HCT116 (cell line): ENCODE measurements around the gene PCSK6. TPM values are rescaled to one million over a fixed set of nuclear protein-coding genes. Genes with fewer than 3 reads are reported as not detected.

ENCODE experiments used
- ATAC-seq: fragments of 200-7000 bp; cut with Tn5 transposase; 2 replicates; pipeline ENCODE4 v1.9.1; 2020; ENCODE audit warnings: mild to moderate bottlenecking, moderate library complexity
- BruUV-seq: library from RNA; stranded (reverse); fragments of 400-500 nt; replicated peaks from 2 replicates; lab custom pipeline; 2021; lab: Mats Ljungman, UMichigan
- CTCF ChIA-PET: fragments of 300-600 bp; sonication (Branson Sonifier 250); formaldehyde crosslinking; loops from one replicate; lab custom pipeline; 2021; ENCODE audit warnings: antibody characterized with exemption; lab: Charles Lee
- POLR2A ChIA-PET: fragments of 300-600, 350-600 bp; sonication (Branson Sonifier 250); formaldehyde crosslinking; loops from one replicate; lab custom pipeline; 2021; ENCODE audit warnings: antibody characterized with exemption; lab: Charles Lee
- RAD21 ChIA-PET, 2 experiments: fragments of 300-600 bp; sonication (Branson Sonifier 250); formaldehyde crosslinking; loops; one replicate each; lab custom pipeline; 2023; ENCODE audit warnings: low total read pairs in 2 of 2; ENCODE audit not compliant: uncharacterized antibody in 2 of 2, unreplicated experiment in 2 of 2, low non-redundant PET in 1 of 2; lab: Charles Lee
- DNase-seq: peaks from one replicate; pipeline ENCODE4 v3.0.0-alpha.2; 2010; ENCODE audit warnings: low read depth, low spot score
- H2AFZ ChIP-seq: fragments of 200-600 bp; shearing (Covaris generic), sonication (generic); 2 replicates; pipeline ENCODE4 v1.6.1; 2017; ENCODE audit warnings: low read depth, mixed run types, mixed read lengths, antibody characterized with exemption, low read length; ENCODE audit not compliant: poor library complexity, severe bottlenecking
- H3K27ac ChIP-seq: 2 replicates; pipeline ENCODE4 v1.5.1; 2012; ENCODE audit warnings: low read depth, low read length
- H3K27me3 ChIP-seq: fragments of 200-600 bp; sonication (generic); 2 replicates; pipeline ENCODE4 v1.6.1; 2016; ENCODE audit warnings: mixed run types, low read length, mixed read lengths; ENCODE audit not compliant: insufficient read depth
- H3K36me3 ChIP-seq, 2 experiments: fragments of 200-500 bp in 1 of 2; fragments of 200-600 bp in 1 of 2; sonication (Bioruptor generic) in 1 of 2; sonication (generic) in 1 of 2; 2 replicates each; pipeline versions ENCODE4 v1.5.1 to v1.6.1; 2014 to 2016; ENCODE audit warnings: low read length in 2 of 2, inconsistent platforms in 1 of 2, mixed read lengths in 1 of 2, mixed run types in 1 of 2; ENCODE audit not compliant: insufficient read depth in 2 of 2, control insufficient read depth in 1 of 2
- H3K4me1 ChIP-seq, 2 experiments: fragments of 200-600 bp in 1 of 2; sonication (generic) in 1 of 2; 2 replicates each; pipeline versions ENCODE4 v1.5.1 to v1.6.1; 2012 to 2017; ENCODE audit warnings: low read length in 2 of 2, inconsistent platforms in 1 of 2, mild to moderate bottlenecking in 1 of 2, mixed read lengths in 1 of 2, mixed run types in 1 of 2, moderate library complexity in 1 of 2; ENCODE audit not compliant: insufficient read depth in 2 of 2, control insufficient read depth in 1 of 2
- H3K4me2 ChIP-seq: fragments of 200-600 bp; sonication (generic); 2 replicates; pipeline ENCODE4 v1.6.1; 2017; ENCODE audit warnings: mixed run types, low read length, mixed read lengths
- H3K4me3 ChIP-seq, 2 experiments: fragments of 200-600 bp in 1 of 2; sonication (generic) in 1 of 2; replicated peaks in 1 of 2; 2 replicates each; pipeline ENCODE4 v1.5.1; 2011 to 2016; ENCODE audit warnings: low read length in 2 of 2, control low read depth in 1 of 2, low read depth in 1 of 2, mild to moderate bottlenecking in 1 of 2, mixed read lengths in 1 of 2, mixed run types in 1 of 2
- H3K79me2 ChIP-seq: fragments of 200-600 bp; sonication (generic); 2 replicates; pipeline ENCODE4 v1.6.1; 2017; ENCODE audit warnings: mild to moderate bottlenecking, mixed run types, low read length, moderate library complexity, mixed read lengths; ENCODE audit not compliant: insufficient read depth
- H3K9ac ChIP-seq: fragments of 200-600 bp; sonication (generic); 2 replicates; pipeline ENCODE4 v1.6.1; 2016; ENCODE audit warnings: low read length, mixed read lengths
- H3K9me2 ChIP-seq: fragments of 200-600 bp; sonication (generic), shearing (Covaris generic); 2 replicates; pipeline ENCODE4 v1.6.1; 2017; ENCODE audit warnings: mixed run types, mild to moderate bottlenecking, moderate library complexity; ENCODE audit not compliant: insufficient read depth
- H3K9me3 ChIP-seq, 2 experiments: fragments of 200-500 bp in 1 of 2; fragments of 200-600 bp in 1 of 2; sonication (Bioruptor generic) in 1 of 2; sonication (generic) in 1 of 2; 2 replicates each; pipeline ENCODE4 v1.6.1; 2014 to 2017; ENCODE audit warnings: low read length in 2 of 2, mixed read lengths in 2 of 2, inconsistent platforms in 1 of 2, low read depth in 1 of 2, mild to moderate bottlenecking in 1 of 2, mixed run types in 1 of 2, moderate library complexity in 1 of 2; ENCODE audit not compliant: control insufficient read depth in 1 of 2, insufficient read depth in 1 of 2
- H4K20me1 ChIP-seq: fragments of 200-600 bp; sonication (generic), shearing (Covaris generic); 2 replicates; pipeline ENCODE4 v1.6.1; 2017; ENCODE audit warnings: mixed run types, mild to moderate bottlenecking, moderate library complexity; ENCODE audit not compliant: insufficient read depth
- CBX3 ChIP-seq: IDR thresholded peaks from 2 replicates; pipeline ENCODE4 v1.6.1; 2012; ENCODE audit warnings: low read depth
- ELF1 ChIP-seq: IDR thresholded peaks from 2 replicates; pipeline ENCODE4 v1.6.1; 2012; ENCODE audit warnings: low read depth, borderline replicate concordance
- EZH2 ChIP-seq: fragments of 200-600 bp; sonication (generic); IDR thresholded peaks from 2 replicates; pipeline ENCODE4 v1.6.1; 2017; ENCODE audit warnings: antibody characterized with exemption, mixed run types
- EZH2phosphoT487 ChIP-seq: fragments of 200-600 bp; IDR thresholded peaks from 2 replicates; pipeline ENCODE4 v1.6.1; 2018; ENCODE audit warnings: antibody characterized with exemption, borderline replicate concordance
- POLR2A ChIP-seq: IDR thresholded peaks from 2 replicates; pipeline ENCODE4 v1.7.0; 2011; ENCODE audit warnings: borderline replicate concordance; ENCODE audit not compliant: insufficient read depth, insufficient read length; ENCODE audit errors: extremely low read depth
- REST ChIP-seq: IDR thresholded peaks from 2 replicates; pipeline ENCODE4 v1.6.1; 2012; ENCODE audit warnings: low read depth
- SIN3A ChIP-seq: IDR thresholded peaks from 2 replicates; pipeline ENCODE4 v1.6.1; 2012; ENCODE audit warnings: low read depth
- SP1 ChIP-seq: IDR thresholded peaks from 2 replicates; pipeline ENCODE4 v1.6.1; 2012; ENCODE audit warnings: low read depth
- SRF ChIP-seq: IDR thresholded peaks from 2 replicates; pipeline ENCODE4 v1.6.1; 2012; ENCODE audit warnings: low read depth
- TCF7L2 ChIP-seq: IDR thresholded peaks from 2 replicates; pipeline ENCODE4 v1.7.0; 2011; ENCODE audit warnings: borderline replicate concordance, inconsistent platforms; ENCODE audit not compliant: insufficient read depth, insufficient read length; ENCODE audit errors: extremely low read depth
- ZFX ChIP-seq: fragments of 450-650 bp; IDR thresholded peaks from 2 replicates; pipeline ENCODE4 v1.6.1; 2017
- intact Hi-C: fragments of 100-400 bp; cut with micrococcal nuclease; formaldehyde crosslinking; loops from 2 replicates; pipeline ENCODE4 v1.10.0; 2022
- total RNA-seq: library from RNA; stranded (reverse); gene quantifications from one replicate; pipeline ENCODE4 v1.2.1, GENCODE V29; 2021; ENCODE audit not compliant: unreplicated experiment

The PCSK6 gene
- total RNA-seq, 1 experiment from 2014 or later, result 13.5 TPM

GRCh38 chr15:101429646-101430045 lies 59.9 kb downstream of the PCSK6 start (continued):
- TF ChIP-seq REST, result no peak
- TF ChIP-seq EZH2, result no peak
- TF ChIP-seq SIN3A, result no peak
- TF ChIP-seq ELF1, result no peak
- TF ChIP-seq CBX3, result no peak
- no peak for TF ChIP-seq ZFX
- no peak for TF ChIP-seq POLR2A
- no peak for TF ChIP-seq SRF
- TF ChIP-seq SP1, result no peak

GRCh38 chr15:101429191-101429590 lies 60.3 kb downstream of the PCSK6 start:
- RAD21 ChIA-PET, result no interaction called here
- Histone ChIP-seq H3K36me3 (no peaks in the 10 kb centered on the region), H3K4me3 (no peak overlapping the region), H3K27ac (no peak overlapping the region), H2AFZ (no peak overlapping the region), H4K20me1 (no peaks in the 10 kb centered on the region), H3K4me2 (no peak overlapping the region), H3K9me3 (no peaks in the 10 kb centered on the region), H3K9me2 (no peaks in the 10 kb centered on the region), H3K79me2 (no peaks in the 10 kb centered on the region), H3K4me1 (no peaks in the 10 kb centered on the region), H3K27me3 (no peaks in the 10 kb centered on the region), H3K9ac (no peak overlapping the region)
- no TSS peak for BruUV-seq
- ATAC-seq, result no peak
- POLR2A ChIA-PET, result no interaction called here
- DNase-seq, result no peak
- intact Hi-C loops, result no loop called here
- CTCF ChIA-PET, result no interaction called here
- TF ChIP-seq TCF7L2 (no peak), SIN3A (no peak), REST (no peak), EZH2phosphoT487 (no peak)
